H1 (cell line): ENCODE measurements around the gene PCNA. TPM values are rescaled to one million over a fixed set of nuclear protein-coding genes. Genes with fewer than 3 reads are reported as not detected.

Experiments used
- CTCF ChIA-PET: fragments of 300-600 bp; sonication (Branson Sonifier 250); formaldehyde crosslinking; loops from one replicate; lab custom pipeline; 2021; ENCODE audit not compliant: partially characterized antibody; lab: Charles Lee
- POLR2A ChIA-PET: fragments of 300-600 bp; sonication (Branson Sonifier 250); formaldehyde crosslinking; loops from one replicate; lab custom pipeline; 2021; ENCODE audit warnings: inconsistent platforms; ENCODE audit not compliant: partially characterized antibody; lab: Charles Lee
- DNase-seq, 2 experiments: peaks; one replicate each; pipeline versions ENCODE4 v3.0.0 to v3.0.0-alpha.2; 2010 to 2022; ENCODE audit warnings: low spot score in 2 of 2, low read depth in 1 of 2, mixed read lengths in 1 of 2
- FAIRE-seq: peaks from 2 replicates; lab custom pipeline; 2011; peaks lifted over from hg19 to GRCh38; lab: Jason Lieb, UNC
- H2AFZ ChIP-seq: 2 replicates; pipeline ENCODE4 v1.8.1; 2012; ENCODE audit warnings: low read length, inconsistent platforms
- H2AK5ac ChIP-seq: 2 replicates; pipeline ENCODE4 v1.6.1; 2013; ENCODE audit warnings: low read depth, low read length
- H2BK120ac ChIP-seq: replicated peaks from 2 replicates; pipeline ENCODE3; 2013; ENCODE audit warnings: low read depth, low read length, inconsistent platforms
- H2BK12ac ChIP-seq: 2 replicates; pipeline ENCODE4 v1.6.1; 2013; ENCODE audit warnings: low read depth, low read length
- H2BK15ac ChIP-seq: 2 replicates; pipeline ENCODE4 v1.6.1; 2013; ENCODE audit warnings: low read length
- H2BK20ac ChIP-seq: 2 replicates; pipeline ENCODE4 v1.6.1; 2013; ENCODE audit warnings: low read length
- H2BK5ac ChIP-seq: 2 replicates; pipeline ENCODE4 v1.6.1; 2013; ENCODE audit warnings: low read depth, low read length
- H3K14ac ChIP-seq: 2 replicates; pipeline ENCODE4 v1.6.1; 2013; ENCODE audit warnings: inconsistent platforms; ENCODE audit not compliant: insufficient read length
- H3K18ac ChIP-seq: 2 replicates; pipeline ENCODE4 v1.6.1; 2013; ENCODE audit warnings: low read length; ENCODE audit errors: extremely low read depth
- H3K23ac ChIP-seq: 2 replicates; pipeline ENCODE4 v1.6.1; 2013; ENCODE audit warnings: inconsistent platforms; ENCODE audit not compliant: insufficient read length
- H3K23me2 ChIP-seq: 2 replicates; pipeline ENCODE4 v1.6.1; 2013; ENCODE audit warnings: low read depth, low read length
- H3K27ac ChIP-seq: 2 replicates; pipeline ENCODE4 v1.6.1; 2011; ENCODE audit warnings: low read depth, low read length, inconsistent platforms
- H3K27me3 ChIP-seq, 4 experiments: replicated peaks in 1 of 4; 1 replicate in 1 of 4; 2 replicates in 3 of 4; pipeline versions ENCODE4 v1.6.1 to v1.8.1; 2011 to 2013; ENCODE audit warnings: low read length in 3 of 4, mild to moderate bottlenecking in 3 of 4, inconsistent platforms in 2 of 4, mixed read lengths in 2 of 4, moderate library complexity in 1 of 4; ENCODE audit not compliant: control insufficient read depth in 3 of 4, insufficient read depth in 3 of 4; ENCODE audit errors: extremely low read depth in 1 of 4
- H3K36me3 ChIP-seq, 4 experiments: 2 replicates each; pipeline versions ENCODE4 v1.6.1 to v1.8.1; 2011 to 2013; ENCODE audit warnings: mild to moderate bottlenecking in 4 of 4, low read length in 3 of 4, moderate library complexity in 2 of 4, control low read depth in 1 of 4, inconsistent platforms in 1 of 4; ENCODE audit not compliant: insufficient read depth in 4 of 4, control insufficient read depth in 2 of 4
- H3K4ac ChIP-seq: replicated peaks from 2 replicates; pipeline ENCODE3; 2013; ENCODE audit warnings: low read length, low read depth, mixed read lengths, inconsistent platforms; ENCODE audit not compliant: insufficient read length
- H3K4me1 ChIP-seq, 4 experiments: replicated peaks in 1 of 4; 1 replicate in 1 of 4; 2 replicates in 3 of 4; pipeline versions ENCODE4 v1.6.1 to v1.8.1; 2011 to 2013; ENCODE audit warnings: low read length in 3 of 4, inconsistent platforms in 2 of 4, mixed read lengths in 1 of 4; ENCODE audit not compliant: insufficient read depth in 4 of 4, control insufficient read depth in 3 of 4
- H3K4me2 ChIP-seq, 2 experiments: 2 replicates each; pipeline versions ENCODE4 v1.6.1 to v1.8.1; 2011 to 2013; ENCODE audit warnings: low read depth in 2 of 2, low read length in 2 of 2, control low read depth in 1 of 2, inconsistent platforms in 1 of 2, mild to moderate bottlenecking in 1 of 2; ENCODE audit not compliant: insufficient read depth in 1 of 2
- H3K4me3 ChIP-seq, 4 experiments: fragments of 200-600, 300-600 bp in 1 of 4; sonication (generic), shearing (Covaris generic), sonication (Bioruptor Twin) in 1 of 4; 2 replicates each; pipeline versions ENCODE4 v1.5.1 to v1.8.1; 2011 to 2016; ENCODE audit warnings: low read length in 4 of 4, low read depth in 3 of 4, control low read depth in 2 of 4, inconsistent platforms in 2 of 4, mild to moderate bottlenecking in 2 of 4, mixed read lengths in 1 of 4, moderate library complexity in 1 of 4; ENCODE audit not compliant: insufficient read depth in 2 of 4; ENCODE audit errors: extremely low read depth in 1 of 4
- H3K56ac ChIP-seq: replicated peaks from 2 replicates; pipeline ENCODE3; 2013; ENCODE audit warnings: low read depth, mild to moderate bottlenecking, mixed read lengths, low read length, inconsistent platforms; ENCODE audit not compliant: insufficient read length
- H3K79me1 ChIP-seq: 2 replicates; pipeline ENCODE4 v1.6.1; 2013; ENCODE audit warnings: low read depth, low read length, control low read depth
- H3K79me2 ChIP-seq, 2 experiments: 2 replicates each; pipeline versions ENCODE4 v1.6.1 to v1.8.1; 2012 to 2013; ENCODE audit warnings: low read length in 2 of 2, mild to moderate bottlenecking in 2 of 2, inconsistent platforms in 1 of 2; ENCODE audit not compliant: insufficient read depth in 2 of 2, control insufficient read depth in 1 of 2
- H3K9ac ChIP-seq, 4 experiments: replicated peaks in 1 of 4; 1 replicate in 1 of 4; 2 replicates in 3 of 4; pipeline versions ENCODE4 v1.6.1 to v1.8.1; 2011 to 2013; ENCODE audit warnings: low read depth in 3 of 4, low read length in 3 of 4, control low read depth in 2 of 4, mild to moderate bottlenecking in 2 of 4, moderate library complexity in 2 of 4, inconsistent platforms in 1 of 4; ENCODE audit errors: extremely low read depth in 1 of 4
- H3K9me3 ChIP-seq, 2 experiments: 2 replicates each; pipeline versions ENCODE4 v1.6.1 to v1.8.1; 2012 to 2013; ENCODE audit warnings: mild to moderate bottlenecking in 2 of 2, moderate library complexity in 2 of 2, control low read depth in 1 of 2, inconsistent platforms in 1 of 2, low read depth in 1 of 2, low read length in 1 of 2, mixed read lengths in 1 of 2; ENCODE audit not compliant: insufficient read depth in 2 of 2
- H4K20me1 ChIP-seq, 2 experiments: replicated peaks in 1 of 2; 2 replicates each; pipeline versions ENCODE3 to v1.8.1; 2011 to 2013; ENCODE audit warnings: inconsistent platforms in 2 of 2, low read length in 2 of 2, mild to moderate bottlenecking in 1 of 2; ENCODE audit not compliant: insufficient read depth in 2 of 2, control insufficient read depth in 1 of 2
- H4K5ac ChIP-seq: 2 replicates; pipeline ENCODE4 v1.6.1; 2013; ENCODE audit warnings: low read length, low read depth, mixed read lengths, inconsistent platforms; ENCODE audit not compliant: insufficient read length
- H4K8ac ChIP-seq: 2 replicates; pipeline ENCODE4 v1.8.0; 2013; ENCODE audit warnings: mild to moderate bottlenecking, moderate library complexity, low read length, inconsistent platforms; ENCODE audit not compliant: insufficient read depth; ENCODE audit errors: extremely low read depth
- H4K91ac ChIP-seq: replicated peaks from 2 replicates; pipeline ENCODE3; 2013; ENCODE audit warnings: low read length, mixed read lengths, inconsistent platforms; ENCODE audit not compliant: insufficient read length
- EP300 ChIP-seq, 2 experiments: IDR thresholded peaks; 1 replicate in 1 of 2; 2 replicates in 1 of 2; pipeline ENCODE4 v1.6.1; 2011 to 2012; ENCODE audit warnings: low read depth in 2 of 2, low read length in 2 of 2, mild to moderate bottlenecking in 2 of 2, borderline replicate concordance in 1 of 2, inconsistent platforms in 1 of 2, moderate library complexity in 1 of 2
- EZH2 ChIP-seq: fragments of 200-600 bp; sonication (generic); IDR thresholded peaks from 2 replicates; pipeline ENCODE4 v1.7.1; 2012; ENCODE audit warnings: low read depth, mild to moderate bottlenecking, moderate library complexity, low read length, inconsistent platforms; ENCODE audit not compliant: severe bottlenecking
- NRF1 ChIP-seq: IDR thresholded peaks from 2 replicates; pipeline ENCODE4 v1.6.1; 2011; ENCODE audit warnings: mild to moderate bottlenecking, low read depth, low read length, improper control_type of control experiment
- PHF8 ChIP-seq: fragments of 200-600 bp; sonication (generic); conservative IDR thresholded peaks from 2 replicates; pipeline ENCODE4 v1.7.1; 2012; ENCODE audit warnings: low read depth, mild to moderate bottlenecking, inconsistent platforms, low read length, moderate library complexity
- POU5F1 ChIP-seq: IDR thresholded peaks from 2 replicates; pipeline ENCODE4 v1.6.1; 2011; ENCODE audit warnings: low read depth, mild to moderate bottlenecking, low read length, moderate library complexity
- RFX5 ChIP-seq: IDR thresholded peaks from 2 replicates; pipeline ENCODE4 v1.6.1; 2011; ENCODE audit warnings: low read depth, low read length, improper control_type of control experiment, borderline replicate concordance
- RNF2 ChIP-seq: fragments of 200-900, 300-1000 bp; sonication (generic); IDR thresholded peaks from 2 replicates; pipeline ENCODE4 v1.7.1; 2016; ENCODE audit warnings: borderline replicate concordance, low read depth, mild to moderate bottlenecking, antibody characterized with exemption, low read length; ENCODE audit not compliant: poor library complexity, severe bottlenecking; ENCODE audit errors: missing control alignments
- SIN3A ChIP-seq, 2 experiments: IDR thresholded peaks in 1 of 2; conservative IDR thresholded peaks in 1 of 2; 2 replicates each; pipeline ENCODE4 v1.6.1; 2011 to 2012; ENCODE audit warnings: low read length in 2 of 2, improper control_type of control experiment in 1 of 2, low read depth in 1 of 2, mild to moderate bottlenecking in 1 of 2
- SP1 ChIP-seq: IDR thresholded peaks from 2 replicates; pipeline ENCODE4 v1.6.1; 2011; ENCODE audit warnings: low read depth, low read length
- SP2 ChIP-seq: IDR thresholded peaks from 2 replicates; pipeline ENCODE4 v1.6.1; 2012; ENCODE audit warnings: mild to moderate bottlenecking, low read length, inconsistent platforms
- SP4 ChIP-seq: IDR thresholded peaks from 2 replicates; pipeline ENCODE4 v1.6.1; 2012; ENCODE audit warnings: low read length, inconsistent platforms
- WGBS, 2 experiments: shearing (Covaris generic) in 1 of 2; methylation state at CpG; one replicate each; pipeline versions ENCODE4 v1.1.6 to v1.1.7; 2013 to 2015; ENCODE audit warnings: low lambda C conversion rate in 2 of 2, mixed read lengths in 2 of 2, inconsistent platforms in 1 of 2, low coverage in 1 of 2, missing lambda C conversion rate in 1 of 2; ENCODE audit not compliant: insufficient replicate concordance in 2 of 2, insufficient coverage in 1 of 2, insufficient read length in 1 of 2; ENCODE audit errors: extremely low coverage in 1 of 2, missing lambda C conversion rate in 1 of 2; 5-methylcytosine and 5-hydroxymethylcytosine counted together
- polyA plus RNA-seq, 7 experiments: library from polyadenylated mRNA; depleted of rRNA in 3 of 7; stranded (reverse) in 5 of 7; unstranded in 2 of 7; fragments of >200 nt in 5 of 7; fragments of 200-250 nt in 2 of 7; gene quantifications; 1 replicate in 5 of 7; 2 replicates in 1 of 7; 4 replicates in 1 of 7; pipeline versions ENCODE4 v1.2.1 to v1.2.3, GENCODE V29; 2011 to 2013; ENCODE audit warnings: missing spikeins in 2 of 7, mixed read lengths in 2 of 7
- total RNA-seq: library from RNA; stranded (reverse); fragmentation: NEBNext Ultra II Directional; extraction: Animal tissue kit (Norgen Biotek cat#: 25700); gene quantifications from 2 replicates; pipeline ENCODE4 v1.2.1, GENCODE V29; 2021

PCNA gene
- total and polyA plus RNA-seq, 2 of the 8 experiments (the other 6 are each of a cell fraction or from before 2014, with no cell fraction given), result 290 to 737 TPM

DNA sequence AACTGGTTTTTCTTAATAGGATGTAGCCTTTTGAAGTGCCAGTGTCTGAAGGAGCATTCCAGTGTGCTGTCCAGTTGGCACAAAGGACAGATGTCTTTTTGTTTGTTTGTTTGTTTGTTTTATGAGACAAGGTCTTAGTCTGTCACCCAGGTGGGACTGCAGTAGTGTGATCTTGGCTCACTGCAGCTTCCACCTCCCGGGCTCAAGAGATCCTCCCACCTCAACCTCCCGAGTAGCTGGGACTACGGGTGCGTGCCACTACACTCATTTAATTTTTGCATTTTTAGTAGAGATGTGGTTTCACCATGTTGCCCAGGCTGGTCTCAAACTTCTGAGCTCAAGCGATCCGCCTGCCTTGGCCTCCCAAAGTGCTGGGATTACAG lies 34.8 kb upstream of the PCNA start:
- no peak overlapping the region for H3K14ac ChIP-seq
- H4K20me1 ChIP-seq, result no peaks in the 10 kb centered on the region
- no peak overlapping the region for H3K9ac ChIP-seq
- H3K9me3 ChIP-seq, result no peaks in the 10 kb centered on the region
- no peak overlapping the region for H3K23ac ChIP-seq
- peaks cover 0 to 2% (median 0%) of the 10 kb centered on the region in 4 experiments; a peak in 2 of 7 replicates for H3K4me1 ChIP-seq
- H2BK15ac ChIP-seq, result no peak overlapping the region
- H3K56ac ChIP-seq, result no peak overlapping the region
- H3K79me1 ChIP-seq, result peaks cover 7% of the 10 kb centered on the region
- H3K23me2 ChIP-seq, result no peaks in the 10 kb centered on the region; the same call in 1 of the 2 replicates
- DNase-seq (no peak), FAIRE-seq (no peak)
- no peak overlapping the region for H3K27ac ChIP-seq
- no peak overlapping the region for H2BK120ac ChIP-seq
- no peak overlapping the region for H3K18ac ChIP-seq
- H4K5ac ChIP-seq, result no peak overlapping the region
- ChIA-PET CTCF (interaction anchor here (0.5 to 3.8 kb wide), 6 partner anchors 12 to 51 kb away, joined by 3 to 16 read pairs (median 12); partner anchors contain the start of gene CDS2), POLR2A (interaction anchor here (0.6 to 1.9 kb wide), 4 partner anchors 10 to 664 kb away, joined by 3 to 8 read pairs (median 4); partner anchors contain the start of gene PCNA)
- WGBS, 2 experiments, result 97% methylated on average over 6 of the region's 6 CpGs; no CpG with 5 or more reads in 1 of the 2 experiments
- no peaks in the 10 kb centered on the region for H3K27me3 ChIP-seq
- H3K4me2 ChIP-seq, result no peak overlapping the region
- no peak overlapping the region for H2BK12ac ChIP-seq
- no peak overlapping the region for H2BK5ac ChIP-seq
- no peak overlapping the region for H3K4me3 ChIP-seq
- H2AFZ ChIP-seq, result no peak overlapping the region
- no peak overlapping the region for H4K8ac ChIP-seq
- no peak overlapping the region for H2AK5ac ChIP-seq
- no peak overlapping the region for H2BK20ac ChIP-seq
- H3K36me3 ChIP-seq, result no peaks in the 10 kb centered on the region
- peaks cover 0 to 59% of the 10 kb centered on the region in 2 experiments for H3K79me2 ChIP-seq
- no peak overlapping the region for H3K4ac ChIP-seq
- no peak overlapping the region for H4K91ac ChIP-seq
- no peak for TF ChIP-seq NRF1
- no peak for TF ChIP-seq EP300 (IDR thresholded peaks at IDR 0.05; ENCODE audit: borderline replicate concordance in 1 of 2, low read depth in 2 of 2, low read length in 2 of 2)
- no peak for TF ChIP-seq PHF8
- TF ChIP-seq SP4, result no peak
- TF ChIP-seq POU5F1, result no peak
- TF ChIP-seq SIN3A (conservative IDR thresholded peaks at IDR 0.05 in 1 of 2, IDR thresholded peaks at IDR 0.05 in 1 of 2; ENCODE audit: low read depth in 1 of 2, low read length in 2 of 2), result no peak
- no peak for TF ChIP-seq EZH2
- no peak for TF ChIP-seq RFX5
- no peak for TF ChIP-seq RNF2
- no peak for TF ChIP-seq SP2
- TF ChIP-seq SP1, result no peak
